ENCODE data around the gene EPB41L4B. TPM values are rescaled to one million over a fixed set of nuclear protein-coding genes. Genes with fewer than 3 reads are reported as not detected.

The EPB41L4B gene
- total and polyA plus RNA-seq, 2 experiments from 2014 or later = 11.0 to 32.2 TPM

- TF ChIP-seq ZNF462 (CRISPR knock-in tag; IDR thresholded peaks at IDR 0.05) (no peak), EZH2 (IDR thresholded peaks at IDR 0.05; ENCODE audit: low read depth, unreplicated experiment) (no peak), EZH2phosphoT487 (IDR thresholded peaks at IDR 0.05; ENCODE audit: unreplicated experiment) (no peak), CTCF (conservative IDR thresholded peaks at IDR 0.05; ENCODE audit: low read depth in 2 of 2) (no peak), CREB1 (CRISPR knock-in tag; IDR thresholded peaks at IDR 0.05; ENCODE audit: low read depth) (no peak), NANOG (IDR thresholded peaks at IDR 0.05; ENCODE audit: borderline replicate concordance) (no peak), ETS1 (IDR thresholded peaks at IDR 0.05) (no peak), JUNB (IDR thresholded peaks at IDR 0.05; ENCODE audit: unreplicated experiment) (no peak), ZNF331 (CRISPR knock-in tag; IDR thresholded peaks at IDR 0.05; ENCODE audit: low read depth) (no peak)
Measured at GRCh38 chr9:109229682-109230081, 91.2 kb downstream of the EPB41L4B start (continued).
